ENCODE measurements around the gene BAD. TPM values are rescaled to one million over a fixed set of nuclear protein-coding genes. Genes with fewer than 3 reads are reported as not detected.

Gene BAD
- total RNA-seq, 1 experiment from 2014 or later = 34.7 TPM

DNA sequence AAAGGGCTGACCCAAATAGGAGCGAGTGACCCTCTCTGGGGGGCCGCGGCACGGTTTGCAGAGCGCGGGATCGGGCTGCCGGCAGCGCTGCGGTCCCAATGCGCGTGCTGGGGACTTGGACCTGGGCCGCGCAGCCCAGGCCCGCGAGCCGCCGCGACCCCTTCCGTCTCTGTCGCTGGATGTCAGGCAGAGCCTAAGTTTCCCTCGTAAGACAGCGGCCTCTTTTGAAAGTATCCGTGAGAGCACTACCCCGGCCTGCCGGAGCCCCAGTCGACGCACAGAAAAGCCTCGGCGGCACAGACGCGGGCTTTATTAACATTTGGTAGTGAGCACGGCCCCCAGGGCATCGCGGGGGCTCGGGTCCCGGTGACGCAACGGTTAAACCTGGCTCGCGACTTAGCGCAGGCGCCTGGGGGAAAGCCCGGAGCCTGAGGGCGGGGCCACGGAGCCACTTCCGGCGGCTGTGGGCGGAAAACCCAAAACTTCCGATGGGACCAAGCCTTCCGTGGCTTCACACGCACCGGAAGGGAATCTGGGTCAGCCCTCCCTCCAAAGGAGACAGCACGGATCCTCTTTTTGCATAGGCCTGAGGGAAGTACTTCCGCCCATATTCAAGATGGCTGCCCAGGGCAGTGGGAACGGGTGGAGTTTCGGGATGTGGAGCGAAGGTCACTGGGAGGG lies 14.8 kb downstream of the BAD start (continued):
- TF ChIP-seq ETV6 (CRISPR knock-in tag; IDR thresholded peaks at IDR 0.05) = peak; percentile 82
- peak; percentile 55; the same call in 1 of the 2 replicates for TF ChIP-seq ZNF317 (CRISPR knock-in tag; IDR thresholded peaks at IDR 0.05; ENCODE audit: borderline replicate concordance, low read depth)
- peak; percentile 56; the same call in 1 of the 2 replicates for TF ChIP-seq ZNF121 (CRISPR knock-in tag; IDR thresholded peaks at IDR 0.05)
- TF ChIP-seq, protein P1, sequence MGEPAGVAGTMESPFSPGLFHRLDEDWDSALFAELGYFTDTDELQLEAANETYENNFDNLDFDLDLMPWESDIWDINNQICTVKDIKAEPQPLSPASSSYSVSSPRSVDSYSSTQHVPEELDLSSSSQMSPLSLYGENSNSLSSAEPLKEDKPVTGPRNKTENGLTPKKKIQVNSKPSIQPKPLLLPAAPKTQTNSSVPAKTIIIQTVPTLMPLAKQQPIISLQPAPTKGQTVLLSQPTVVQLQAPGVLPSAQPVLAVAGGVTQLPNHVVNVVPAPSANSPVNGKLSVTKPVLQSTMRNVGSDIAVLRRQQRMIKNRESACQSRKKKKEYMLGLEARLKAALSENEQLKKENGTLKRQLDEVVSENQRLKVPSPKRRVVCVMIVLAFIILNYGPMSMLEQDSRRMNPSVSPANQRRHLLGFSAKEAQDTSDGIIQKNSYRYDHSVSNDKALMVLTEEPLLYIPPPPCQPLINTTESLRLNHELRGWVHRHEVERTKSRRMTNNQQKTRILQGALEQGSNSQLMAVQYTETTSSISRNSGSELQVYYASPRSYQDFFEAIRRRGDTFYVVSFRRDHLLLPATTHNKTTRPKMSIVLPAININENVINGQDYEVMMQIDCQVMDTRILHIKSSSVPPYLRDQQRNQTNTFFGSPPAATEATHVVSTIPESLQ (CRISPR knock-in tag; IDR thresholded peaks at IDR 0.05) = no peak
- no peak; the same call in 1 of the 2 replicates for TF ChIP-seq ZNF416 (CRISPR knock-in tag; IDR thresholded peaks at IDR 0.05)
- TF ChIP-seq TEAD1 (CRISPR knock-in tag; IDR thresholded peaks at IDR 0.05) = peak; percentile 89; the same call in 1 of the 2 replicates
- TF ChIP-seq CREB1 (CRISPR knock-in tag; IDR thresholded peaks at IDR 0.05) = no peak
- TF ChIP-seq, protein P2, sequence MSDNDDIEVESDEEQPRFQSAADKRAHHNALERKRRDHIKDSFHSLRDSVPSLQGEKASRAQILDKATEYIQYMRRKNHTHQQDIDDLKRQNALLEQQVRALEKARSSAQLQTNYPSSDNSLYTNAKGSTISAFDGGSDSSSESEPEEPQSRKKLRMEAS (CRISPR knock-in tag; IDR thresholded peaks at IDR 0.05) = peak; percentile 57
- 0 out of 2 replicates have a peak, but pooled peaks have one; percentile 41 for TF ChIP-seq CBFB (CRISPR knock-in tag; IDR thresholded peaks at IDR 0.05; ENCODE audit: low read depth)
- TF ChIP-seq FOXK1 (CRISPR knock-in tag; IDR thresholded peaks at IDR 0.05) = peak; percentile 93
- TF ChIP-seq ELF4 (CRISPR knock-in tag; IDR thresholded peaks at IDR 0.05; ENCODE audit: low read depth) = peak; percentile 81; the same call in 1 of the 2 replicates
- TF ChIP-seq, protein P3, sequence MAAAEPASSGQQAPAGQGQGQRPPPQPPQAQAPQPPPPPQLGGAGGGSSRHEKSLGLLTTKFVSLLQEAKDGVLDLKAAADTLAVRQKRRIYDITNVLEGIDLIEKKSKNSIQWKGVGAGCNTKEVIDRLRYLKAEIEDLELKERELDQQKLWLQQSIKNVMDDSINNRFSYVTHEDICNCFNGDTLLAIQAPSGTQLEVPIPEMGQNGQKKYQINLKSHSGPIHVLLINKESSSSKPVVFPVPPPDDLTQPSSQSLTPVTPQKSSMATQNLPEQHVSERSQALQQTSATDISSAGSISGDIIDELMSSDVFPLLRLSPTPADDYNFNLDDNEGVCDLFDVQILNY (CRISPR knock-in tag; IDR thresholded peaks at IDR 0.05) = 0 out of 2 replicates have a peak, but pooled peaks have one; percentile 76
- TF ChIP-seq JAZF1 (CRISPR knock-in tag; IDR thresholded peaks at IDR 0.05) = no peak
- 0 out of 2 replicates have a peak, but pooled peaks have one; percentile 13 for TF ChIP-seq EMX1 (CRISPR knock-in tag; IDR thresholded peaks at IDR 0.05)
- TF ChIP-seq CREM (CRISPR knock-in tag; IDR thresholded peaks at IDR 0.05) = peak; percentile 59; the same call in 1 of the 2 replicates
- peak; percentile 83; the same call in 1 of the 2 replicates for TF ChIP-seq ZNF138 (CRISPR knock-in tag; conservative IDR thresholded peaks at IDR 0.05)
- TF ChIP-seq, protein P4, sequence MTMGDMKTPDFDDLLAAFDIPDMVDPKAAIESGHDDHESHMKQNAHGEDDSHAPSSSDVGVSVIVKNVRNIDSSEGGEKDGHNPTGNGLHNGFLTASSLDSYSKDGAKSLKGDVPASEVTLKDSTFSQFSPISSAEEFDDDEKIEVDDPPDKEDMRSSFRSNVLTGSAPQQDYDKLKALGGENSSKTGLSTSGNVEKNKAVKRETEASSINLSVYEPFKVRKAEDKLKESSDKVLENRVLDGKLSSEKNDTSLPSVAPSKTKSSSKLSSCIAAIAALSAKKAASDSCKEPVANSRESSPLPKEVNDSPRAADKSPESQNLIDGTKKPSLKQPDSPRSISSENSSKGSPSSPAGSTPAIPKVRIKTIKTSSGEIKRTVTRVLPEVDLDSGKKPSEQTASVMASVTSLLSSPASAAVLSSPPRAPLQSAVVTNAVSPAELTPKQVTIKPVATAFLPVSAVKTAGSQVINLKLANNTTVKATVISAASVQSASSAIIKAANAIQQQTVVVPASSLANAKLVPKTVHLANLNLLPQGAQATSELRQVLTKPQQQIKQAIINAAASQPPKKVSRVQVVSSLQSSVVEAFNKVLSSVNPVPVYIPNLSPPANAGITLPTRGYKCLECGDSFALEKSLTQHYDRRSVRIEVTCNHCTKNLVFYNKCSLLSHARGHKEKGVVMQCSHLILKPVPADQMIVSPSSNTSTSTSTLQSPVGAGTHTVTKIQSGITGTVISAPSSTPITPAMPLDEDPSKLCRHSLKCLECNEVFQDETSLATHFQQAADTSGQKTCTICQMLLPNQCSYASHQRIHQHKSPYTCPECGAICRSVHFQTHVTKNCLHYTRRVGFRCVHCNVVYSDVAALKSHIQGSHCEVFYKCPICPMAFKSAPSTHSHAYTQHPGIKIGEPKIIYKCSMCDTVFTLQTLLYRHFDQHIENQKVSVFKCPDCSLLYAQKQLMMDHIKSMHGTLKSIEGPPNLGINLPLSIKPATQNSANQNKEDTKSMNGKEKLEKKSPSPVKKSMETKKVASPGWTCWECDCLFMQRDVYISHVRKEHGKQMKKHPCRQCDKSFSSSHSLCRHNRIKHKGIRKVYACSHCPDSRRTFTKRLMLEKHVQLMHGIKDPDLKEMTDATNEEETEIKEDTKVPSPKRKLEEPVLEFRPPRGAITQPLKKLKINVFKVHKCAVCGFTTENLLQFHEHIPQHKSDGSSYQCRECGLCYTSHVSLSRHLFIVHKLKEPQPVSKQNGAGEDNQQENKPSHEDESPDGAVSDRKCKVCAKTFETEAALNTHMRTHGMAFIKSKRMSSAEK (CRISPR knock-in tag; IDR thresholded peaks at IDR 0.05; ENCODE audit: borderline replicate concordance) = no peak
- TF ChIP-seq KAT7 (CRISPR knock-in tag; IDR thresholded peaks at IDR 0.05; ENCODE audit: borderline replicate concordance) = peak; percentile 58; the same call in 1 of the 2 replicates
- TF ChIP-seq, protein P5, sequence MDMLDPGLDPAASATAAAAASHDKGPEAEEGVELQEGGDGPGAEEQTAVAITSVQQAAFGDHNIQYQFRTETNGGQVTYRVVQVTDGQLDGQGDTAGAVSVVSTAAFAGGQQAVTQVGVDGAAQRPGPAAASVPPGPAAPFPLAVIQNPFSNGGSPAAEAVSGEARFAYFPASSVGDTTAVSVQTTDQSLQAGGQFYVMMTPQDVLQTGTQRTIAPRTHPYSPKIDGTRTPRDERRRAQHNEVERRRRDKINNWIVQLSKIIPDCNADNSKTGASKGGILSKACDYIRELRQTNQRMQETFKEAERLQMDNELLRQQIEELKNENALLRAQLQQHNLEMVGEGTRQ (CRISPR knock-in tag; IDR thresholded peaks at IDR 0.05) = 0 out of 2 replicates have a peak, but pooled peaks have one; percentile 41
- no peak for TF ChIP-seq ZNF396 (CRISPR knock-in tag; IDR thresholded peaks at IDR 0.05; ENCODE audit: borderline replicate concordance)
- peak; percentile 99 for TF ChIP-seq SP1 (CRISPR knock-in tag; conservative IDR thresholded peaks at IDR 0.05)
- no peak for TF ChIP-seq GTF2I (CRISPR knock-in tag; conservative IDR thresholded peaks at IDR 0.05)
- TF ChIP-seq PRRX2 (CRISPR knock-in tag; IDR thresholded peaks at IDR 0.05) = peak; percentile 76
- TF ChIP-seq, protein P6, sequence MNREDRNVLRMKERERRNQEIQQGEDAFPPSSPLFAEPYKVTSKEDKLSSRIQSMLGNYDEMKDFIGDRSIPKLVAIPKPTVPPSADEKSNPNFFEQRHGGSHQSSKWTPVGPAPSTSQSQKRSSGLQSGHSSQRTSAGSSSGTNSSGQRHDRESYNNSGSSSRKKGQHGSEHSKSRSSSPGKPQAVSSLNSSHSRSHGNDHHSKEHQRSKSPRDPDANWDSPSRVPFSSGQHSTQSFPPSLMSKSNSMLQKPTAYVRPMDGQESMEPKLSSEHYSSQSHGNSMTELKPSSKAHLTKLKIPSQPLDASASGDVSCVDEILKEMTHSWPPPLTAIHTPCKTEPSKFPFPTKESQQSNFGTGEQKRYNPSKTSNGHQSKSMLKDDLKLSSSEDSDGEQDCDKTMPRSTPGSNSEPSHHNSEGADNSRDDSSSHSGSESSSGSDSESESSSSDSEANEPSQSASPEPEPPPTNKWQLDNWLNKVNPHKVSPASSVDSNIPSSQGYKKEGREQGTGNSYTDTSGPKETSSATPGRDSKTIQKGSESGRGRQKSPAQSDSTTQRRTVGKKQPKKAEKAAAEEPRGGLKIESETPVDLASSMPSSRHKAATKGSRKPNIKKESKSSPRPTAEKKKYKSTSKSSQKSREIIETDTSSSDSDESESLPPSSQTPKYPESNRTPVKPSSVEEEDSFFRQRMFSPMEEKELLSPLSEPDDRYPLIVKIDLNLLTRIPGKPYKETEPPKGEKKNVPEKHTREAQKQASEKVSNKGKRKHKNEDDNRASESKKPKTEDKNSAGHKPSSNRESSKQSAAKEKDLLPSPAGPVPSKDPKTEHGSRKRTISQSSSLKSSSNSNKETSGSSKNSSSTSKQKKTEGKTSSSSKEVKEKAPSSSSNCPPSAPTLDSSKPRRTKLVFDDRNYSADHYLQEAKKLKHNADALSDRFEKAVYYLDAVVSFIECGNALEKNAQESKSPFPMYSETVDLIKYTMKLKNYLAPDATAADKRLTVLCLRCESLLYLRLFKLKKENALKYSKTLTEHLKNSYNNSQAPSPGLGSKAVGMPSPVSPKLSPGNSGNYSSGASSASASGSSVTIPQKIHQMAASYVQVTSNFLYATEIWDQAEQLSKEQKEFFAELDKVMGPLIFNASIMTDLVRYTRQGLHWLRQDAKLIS (CRISPR knock-in tag; IDR thresholded peaks at IDR 0.05; ENCODE audit: borderline replicate concordance) = peak; percentile 19; the same call in 1 of the 2 replicates
- 0 out of 2 replicates have a peak, but pooled peaks have one; percentile 36 for TF ChIP-seq NFE2L1 (CRISPR knock-in tag; IDR thresholded peaks at IDR 0.05)
- TF ChIP-seq, protein P7, sequence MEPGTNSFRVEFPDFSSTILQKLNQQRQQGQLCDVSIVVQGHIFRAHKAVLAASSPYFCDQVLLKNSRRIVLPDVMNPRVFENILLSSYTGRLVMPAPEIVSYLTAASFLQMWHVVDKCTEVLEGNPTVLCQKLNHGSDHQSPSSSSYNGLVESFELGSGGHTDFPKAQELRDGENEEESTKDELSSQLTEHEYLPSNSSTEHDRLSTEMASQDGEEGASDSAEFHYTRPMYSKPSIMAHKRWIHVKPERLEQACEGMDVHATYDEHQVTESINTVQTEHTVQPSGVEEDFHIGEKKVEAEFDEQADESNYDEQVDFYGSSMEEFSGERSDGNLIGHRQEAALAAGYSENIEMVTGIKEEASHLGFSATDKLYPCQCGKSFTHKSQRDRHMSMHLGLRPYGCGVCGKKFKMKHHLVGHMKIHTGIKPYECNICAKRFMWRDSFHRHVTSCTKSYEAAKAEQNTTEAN (CRISPR knock-in tag; IDR thresholded peaks at IDR 0.05) = peak; percentile 99
